ENCODE results near the gene MCM3. TPM values are rescaled to one million over a fixed set of nuclear protein-coding genes. Genes with fewer than 3 reads are reported as not detected.

Gene MCM3
- total RNA-seq, 1 experiment from 2014 or later, result 276 TPM

DNA sequence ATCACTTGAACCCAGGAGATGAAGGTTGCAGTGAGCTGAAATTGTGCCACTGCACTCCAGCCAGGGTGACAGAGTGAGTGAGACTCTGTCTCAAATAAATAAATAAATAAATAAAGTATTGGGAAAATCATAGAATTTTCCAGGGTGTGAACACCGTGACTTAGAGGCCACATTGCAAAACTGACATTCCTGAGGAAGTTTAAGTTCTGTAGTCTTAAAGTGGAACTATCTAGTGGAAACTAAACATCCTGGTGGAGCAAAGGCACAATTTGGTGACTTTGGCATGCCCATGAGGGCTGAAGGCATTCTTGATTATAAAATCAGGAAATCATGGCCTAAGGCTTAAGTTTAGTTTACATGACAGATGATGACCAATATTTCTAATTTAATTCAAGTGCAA is 32.7 kb upstream of the MCM3 start:
- H3K9me3 Mint-ChIP-seq, result no peaks in the 10 kb centered on the region
- H3K27me3 Mint-ChIP-seq (ENCODE audit: low read depth), result no peaks in the 10 kb centered on the region
- no peak overlapping the region for H3K4me3 Mint-ChIP-seq
- H3K27ac Mint-ChIP-seq, result no peak overlapping the region
- ATAC-seq, result no peak
- TF ChIP-seq, protein P1, sequence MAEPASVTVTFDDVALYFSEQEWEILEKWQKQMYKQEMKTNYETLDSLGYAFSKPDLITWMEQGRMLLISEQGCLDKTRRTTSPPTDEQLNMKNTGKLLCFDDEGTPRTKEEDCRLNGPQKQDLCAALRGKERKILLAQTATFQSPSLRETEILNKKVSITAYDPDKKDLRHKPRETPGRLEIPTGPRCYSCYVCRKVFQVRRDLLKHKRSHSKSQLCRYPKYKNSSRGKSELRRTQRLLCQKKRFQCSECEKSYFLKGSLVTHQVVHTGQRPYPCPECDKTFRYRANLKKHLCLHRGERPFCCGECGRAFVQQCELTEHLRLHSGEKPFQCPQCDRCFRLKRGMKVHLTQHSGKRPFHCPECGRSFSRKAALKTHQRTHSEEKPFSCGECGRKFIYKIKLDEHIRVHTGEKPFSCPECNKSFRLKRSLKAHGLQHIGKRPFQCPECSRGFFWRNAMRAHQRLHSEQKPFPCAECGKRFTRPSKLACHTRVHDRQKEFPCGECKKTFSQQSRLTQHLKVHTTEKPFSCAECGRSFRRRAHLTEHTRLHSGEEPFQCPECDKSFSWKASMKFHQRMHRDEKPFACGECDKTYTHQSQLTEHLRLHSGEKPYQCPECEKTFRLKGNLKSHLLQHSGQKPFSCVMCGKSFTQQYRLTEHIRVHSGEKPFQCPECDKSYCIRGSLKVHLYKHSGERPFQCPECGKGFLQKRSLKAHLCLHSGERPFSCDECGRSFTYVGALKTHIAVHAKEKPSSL (CRISPR knock-in tag; conservative IDR thresholded peaks at IDR 0.05), result no peak
- TF ChIP-seq GTF2I (CRISPR knock-in tag; conservative IDR thresholded peaks at IDR 0.05) (no peak), ETV6 (CRISPR knock-in tag; IDR thresholded peaks at IDR 0.05) (no peak), SOX15 (CRISPR knock-in tag; IDR thresholded peaks at IDR 0.05) (no peak), ZNF219 (CRISPR knock-in tag; IDR thresholded peaks at IDR 0.05; ENCODE audit: borderline replicate concordance) (no peak), ZNF423 (CRISPR knock-in tag; IDR thresholded peaks at IDR 0.05) (no peak), NFYB (CRISPR knock-in tag; conservative IDR thresholded peaks at IDR 0.05; ENCODE audit: low read depth) (no peak), ZNF138 (CRISPR knock-in tag; conservative IDR thresholded peaks at IDR 0.05) (no peak), ZNF121 (CRISPR knock-in tag; IDR thresholded peaks at IDR 0.05) (no peak), ZNF317 (CRISPR knock-in tag; IDR thresholded peaks at IDR 0.05; ENCODE audit: borderline replicate concordance, low read depth) (no peak), OVOL2 (CRISPR knock-in tag; IDR thresholded peaks at IDR 0.05; ENCODE audit: borderline replicate concordance) (no peak), ATF1 (CRISPR knock-in tag; IDR thresholded peaks at IDR 0.05) (no peak), RORB (CRISPR knock-in tag; IDR thresholded peaks at IDR 0.05) (no peak)
- TF ChIP-seq, protein P2, sequence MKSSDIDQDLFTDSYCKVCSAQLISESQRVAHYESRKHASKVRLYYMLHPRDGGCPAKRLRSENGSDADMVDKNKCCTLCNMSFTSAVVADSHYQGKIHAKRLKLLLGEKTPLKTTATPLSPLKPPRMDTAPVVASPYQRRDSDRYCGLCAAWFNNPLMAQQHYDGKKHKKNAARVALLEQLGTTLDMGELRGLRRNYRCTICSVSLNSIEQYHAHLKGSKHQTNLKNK (CRISPR knock-in tag; IDR thresholded peaks at IDR 0.05), result no peak
- TF ChIP-seq, protein P3, sequence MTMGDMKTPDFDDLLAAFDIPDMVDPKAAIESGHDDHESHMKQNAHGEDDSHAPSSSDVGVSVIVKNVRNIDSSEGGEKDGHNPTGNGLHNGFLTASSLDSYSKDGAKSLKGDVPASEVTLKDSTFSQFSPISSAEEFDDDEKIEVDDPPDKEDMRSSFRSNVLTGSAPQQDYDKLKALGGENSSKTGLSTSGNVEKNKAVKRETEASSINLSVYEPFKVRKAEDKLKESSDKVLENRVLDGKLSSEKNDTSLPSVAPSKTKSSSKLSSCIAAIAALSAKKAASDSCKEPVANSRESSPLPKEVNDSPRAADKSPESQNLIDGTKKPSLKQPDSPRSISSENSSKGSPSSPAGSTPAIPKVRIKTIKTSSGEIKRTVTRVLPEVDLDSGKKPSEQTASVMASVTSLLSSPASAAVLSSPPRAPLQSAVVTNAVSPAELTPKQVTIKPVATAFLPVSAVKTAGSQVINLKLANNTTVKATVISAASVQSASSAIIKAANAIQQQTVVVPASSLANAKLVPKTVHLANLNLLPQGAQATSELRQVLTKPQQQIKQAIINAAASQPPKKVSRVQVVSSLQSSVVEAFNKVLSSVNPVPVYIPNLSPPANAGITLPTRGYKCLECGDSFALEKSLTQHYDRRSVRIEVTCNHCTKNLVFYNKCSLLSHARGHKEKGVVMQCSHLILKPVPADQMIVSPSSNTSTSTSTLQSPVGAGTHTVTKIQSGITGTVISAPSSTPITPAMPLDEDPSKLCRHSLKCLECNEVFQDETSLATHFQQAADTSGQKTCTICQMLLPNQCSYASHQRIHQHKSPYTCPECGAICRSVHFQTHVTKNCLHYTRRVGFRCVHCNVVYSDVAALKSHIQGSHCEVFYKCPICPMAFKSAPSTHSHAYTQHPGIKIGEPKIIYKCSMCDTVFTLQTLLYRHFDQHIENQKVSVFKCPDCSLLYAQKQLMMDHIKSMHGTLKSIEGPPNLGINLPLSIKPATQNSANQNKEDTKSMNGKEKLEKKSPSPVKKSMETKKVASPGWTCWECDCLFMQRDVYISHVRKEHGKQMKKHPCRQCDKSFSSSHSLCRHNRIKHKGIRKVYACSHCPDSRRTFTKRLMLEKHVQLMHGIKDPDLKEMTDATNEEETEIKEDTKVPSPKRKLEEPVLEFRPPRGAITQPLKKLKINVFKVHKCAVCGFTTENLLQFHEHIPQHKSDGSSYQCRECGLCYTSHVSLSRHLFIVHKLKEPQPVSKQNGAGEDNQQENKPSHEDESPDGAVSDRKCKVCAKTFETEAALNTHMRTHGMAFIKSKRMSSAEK (CRISPR knock-in tag; IDR thresholded peaks at IDR 0.05; ENCODE audit: borderline replicate concordance), result no peak
- TF ChIP-seq, protein P4, sequence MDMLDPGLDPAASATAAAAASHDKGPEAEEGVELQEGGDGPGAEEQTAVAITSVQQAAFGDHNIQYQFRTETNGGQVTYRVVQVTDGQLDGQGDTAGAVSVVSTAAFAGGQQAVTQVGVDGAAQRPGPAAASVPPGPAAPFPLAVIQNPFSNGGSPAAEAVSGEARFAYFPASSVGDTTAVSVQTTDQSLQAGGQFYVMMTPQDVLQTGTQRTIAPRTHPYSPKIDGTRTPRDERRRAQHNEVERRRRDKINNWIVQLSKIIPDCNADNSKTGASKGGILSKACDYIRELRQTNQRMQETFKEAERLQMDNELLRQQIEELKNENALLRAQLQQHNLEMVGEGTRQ (CRISPR knock-in tag; IDR thresholded peaks at IDR 0.05), result no peak
- TF ChIP-seq, protein P5, sequence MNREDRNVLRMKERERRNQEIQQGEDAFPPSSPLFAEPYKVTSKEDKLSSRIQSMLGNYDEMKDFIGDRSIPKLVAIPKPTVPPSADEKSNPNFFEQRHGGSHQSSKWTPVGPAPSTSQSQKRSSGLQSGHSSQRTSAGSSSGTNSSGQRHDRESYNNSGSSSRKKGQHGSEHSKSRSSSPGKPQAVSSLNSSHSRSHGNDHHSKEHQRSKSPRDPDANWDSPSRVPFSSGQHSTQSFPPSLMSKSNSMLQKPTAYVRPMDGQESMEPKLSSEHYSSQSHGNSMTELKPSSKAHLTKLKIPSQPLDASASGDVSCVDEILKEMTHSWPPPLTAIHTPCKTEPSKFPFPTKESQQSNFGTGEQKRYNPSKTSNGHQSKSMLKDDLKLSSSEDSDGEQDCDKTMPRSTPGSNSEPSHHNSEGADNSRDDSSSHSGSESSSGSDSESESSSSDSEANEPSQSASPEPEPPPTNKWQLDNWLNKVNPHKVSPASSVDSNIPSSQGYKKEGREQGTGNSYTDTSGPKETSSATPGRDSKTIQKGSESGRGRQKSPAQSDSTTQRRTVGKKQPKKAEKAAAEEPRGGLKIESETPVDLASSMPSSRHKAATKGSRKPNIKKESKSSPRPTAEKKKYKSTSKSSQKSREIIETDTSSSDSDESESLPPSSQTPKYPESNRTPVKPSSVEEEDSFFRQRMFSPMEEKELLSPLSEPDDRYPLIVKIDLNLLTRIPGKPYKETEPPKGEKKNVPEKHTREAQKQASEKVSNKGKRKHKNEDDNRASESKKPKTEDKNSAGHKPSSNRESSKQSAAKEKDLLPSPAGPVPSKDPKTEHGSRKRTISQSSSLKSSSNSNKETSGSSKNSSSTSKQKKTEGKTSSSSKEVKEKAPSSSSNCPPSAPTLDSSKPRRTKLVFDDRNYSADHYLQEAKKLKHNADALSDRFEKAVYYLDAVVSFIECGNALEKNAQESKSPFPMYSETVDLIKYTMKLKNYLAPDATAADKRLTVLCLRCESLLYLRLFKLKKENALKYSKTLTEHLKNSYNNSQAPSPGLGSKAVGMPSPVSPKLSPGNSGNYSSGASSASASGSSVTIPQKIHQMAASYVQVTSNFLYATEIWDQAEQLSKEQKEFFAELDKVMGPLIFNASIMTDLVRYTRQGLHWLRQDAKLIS (CRISPR knock-in tag; IDR thresholded peaks at IDR 0.05; ENCODE audit: borderline replicate concordance), result no peak
- no peak for DNase-seq (ENCODE audit: low spot score)
- no peaks in the 10 kb centered on the region for H3K36me3 Mint-ChIP-seq
- peaks cover 4% of the 10 kb centered on the region for H3K4me1 Mint-ChIP-seq
- POLR2A ChIA-PET, result no interaction called here
- CTCF ChIA-PET, result no interaction called here

Measured in WTC11 (cell line).